ENCODE results near the gene ALG3.

DNA sequence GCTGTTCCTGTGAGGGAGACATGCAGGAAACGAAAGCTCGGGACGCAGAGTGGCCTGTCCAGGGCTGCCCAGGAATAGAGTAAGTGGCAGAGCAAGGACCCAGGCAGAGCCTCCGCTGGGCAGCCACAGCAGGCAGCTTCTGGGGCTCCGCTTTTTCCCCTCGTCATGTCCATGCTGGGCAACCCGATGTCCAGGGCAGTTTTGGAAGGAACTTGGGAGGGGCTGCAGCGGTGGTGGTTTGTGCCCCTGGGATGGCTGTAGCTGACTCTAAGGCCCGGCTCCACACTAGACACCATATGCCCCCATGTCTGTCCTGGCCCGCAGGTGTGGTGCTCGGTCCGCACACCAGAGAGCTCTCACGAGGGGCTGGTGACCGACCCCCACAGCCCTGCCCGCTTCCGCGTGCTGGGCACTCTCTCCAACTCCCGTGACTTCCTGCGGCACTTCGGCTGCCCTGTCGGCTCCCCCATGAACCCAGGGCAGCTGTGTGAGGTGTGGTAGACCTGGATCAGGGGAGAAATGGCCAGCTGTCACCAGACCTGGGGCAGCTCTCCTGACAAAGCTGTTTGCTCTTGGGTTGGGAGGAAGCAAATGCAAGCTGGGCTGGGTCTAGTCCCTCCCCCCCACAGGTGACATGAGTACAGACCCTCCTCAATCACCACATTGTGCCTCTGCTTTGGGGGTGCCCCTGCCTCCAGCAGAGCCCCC lies 43.1 kb upstream of the ALG3 start:
- TF ChIP-seq, protein P1, sequence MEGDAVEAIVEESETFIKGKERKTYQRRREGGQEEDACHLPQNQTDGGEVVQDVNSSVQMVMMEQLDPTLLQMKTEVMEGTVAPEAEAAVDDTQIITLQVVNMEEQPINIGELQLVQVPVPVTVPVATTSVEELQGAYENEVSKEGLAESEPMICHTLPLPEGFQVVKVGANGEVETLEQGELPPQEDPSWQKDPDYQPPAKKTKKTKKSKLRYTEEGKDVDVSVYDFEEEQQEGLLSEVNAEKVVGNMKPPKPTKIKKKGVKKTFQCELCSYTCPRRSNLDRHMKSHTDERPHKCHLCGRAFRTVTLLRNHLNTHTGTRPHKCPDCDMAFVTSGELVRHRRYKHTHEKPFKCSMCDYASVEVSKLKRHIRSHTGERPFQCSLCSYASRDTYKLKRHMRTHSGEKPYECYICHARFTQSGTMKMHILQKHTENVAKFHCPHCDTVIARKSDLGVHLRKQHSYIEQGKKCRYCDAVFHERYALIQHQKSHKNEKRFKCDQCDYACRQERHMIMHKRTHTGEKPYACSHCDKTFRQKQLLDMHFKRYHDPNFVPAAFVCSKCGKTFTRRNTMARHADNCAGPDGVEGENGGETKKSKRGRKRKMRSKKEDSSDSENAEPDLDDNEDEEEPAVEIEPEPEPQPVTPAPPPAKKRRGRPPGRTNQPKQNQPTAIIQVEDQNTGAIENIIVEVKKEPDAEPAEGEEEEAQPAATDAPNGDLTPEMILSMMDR (IDR thresholded peaks at IDR 0.05), result no peak
- no peak for TF ChIP-seq POLR2A (IDR thresholded peaks at IDR 0.05)
